HG03342 (cell line): ENCODE results near the gene METTL2B.

Experiments
- ATAC-seq: cut with Tn5 transposase; IDR thresholded peaks from one replicate; pipeline ENCODE4 v1.9.1; 2021; ENCODE audit warnings: mild to moderate bottlenecking, moderate library complexity; ENCODE audit not compliant: unreplicated experiment

METTL2B gene, protein sequence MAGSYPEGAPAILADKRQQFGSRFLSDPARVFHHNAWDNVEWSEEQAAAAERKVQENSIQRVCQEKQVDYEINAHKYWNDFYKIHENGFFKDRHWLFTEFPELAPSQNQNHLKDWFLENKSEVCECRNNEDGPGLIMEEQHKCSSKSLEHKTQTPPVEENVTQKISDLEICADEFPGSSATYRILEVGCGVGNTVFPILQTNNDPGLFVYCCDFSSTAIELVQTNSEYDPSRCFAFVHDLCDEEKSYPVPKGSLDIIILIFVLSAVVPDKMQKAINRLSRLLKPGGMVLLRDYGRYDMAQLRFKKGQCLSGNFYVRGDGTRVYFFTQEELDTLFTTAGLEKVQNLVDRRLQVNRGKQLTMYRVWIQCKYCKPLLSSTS

DNA sequence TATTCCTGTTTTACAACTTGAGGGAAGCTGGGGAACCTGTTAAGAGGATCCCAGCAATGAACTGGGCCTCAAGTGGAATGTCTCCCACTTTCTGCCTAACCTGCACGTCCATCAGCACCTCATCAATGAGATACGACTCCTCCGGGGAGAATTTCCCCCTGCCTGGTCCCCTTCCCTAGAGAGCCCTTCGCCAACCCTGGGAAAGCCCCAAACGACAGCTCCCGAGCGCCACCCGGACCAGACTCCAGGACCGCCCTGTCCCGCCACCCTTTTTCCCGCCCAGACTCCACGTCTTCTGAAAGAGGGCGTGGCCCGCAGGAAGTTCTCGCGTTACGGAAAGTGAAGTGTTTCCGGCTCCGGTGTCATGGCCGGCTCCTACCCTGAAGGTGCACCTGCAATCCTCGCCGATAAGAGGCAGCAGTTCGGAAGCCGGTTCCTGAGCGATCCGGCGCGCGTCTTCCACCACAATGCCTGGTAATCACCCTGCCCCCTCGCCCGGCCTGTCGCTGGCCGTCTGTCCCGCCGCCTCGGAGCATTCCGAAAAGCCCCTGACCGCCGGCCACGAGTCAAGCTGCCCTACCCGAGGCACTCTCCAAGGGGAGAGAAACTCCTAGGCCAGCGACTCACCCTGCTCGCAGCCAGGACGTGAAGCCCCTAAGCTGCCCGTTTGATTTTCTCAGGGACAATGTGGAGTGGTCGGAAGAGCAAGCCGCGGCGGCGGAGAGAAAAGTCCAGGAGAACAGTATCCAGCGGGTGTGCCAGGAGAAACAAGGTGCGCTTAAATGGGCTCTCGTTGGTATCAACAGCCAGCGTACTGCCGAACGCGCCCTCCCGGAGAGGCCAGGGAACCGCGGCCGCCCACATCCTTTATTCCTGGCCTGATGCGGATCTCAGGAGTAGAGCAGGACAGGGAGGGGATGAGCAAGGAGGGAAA, at the start of gene METTL2B:
METTL2B (plus strand) TSS at position 347 of the 934 bp plus-strand sequence; CDS start at position 365, 18 bp downstream.
- peak; percentile 95 for ATAC-seq

DNA sequence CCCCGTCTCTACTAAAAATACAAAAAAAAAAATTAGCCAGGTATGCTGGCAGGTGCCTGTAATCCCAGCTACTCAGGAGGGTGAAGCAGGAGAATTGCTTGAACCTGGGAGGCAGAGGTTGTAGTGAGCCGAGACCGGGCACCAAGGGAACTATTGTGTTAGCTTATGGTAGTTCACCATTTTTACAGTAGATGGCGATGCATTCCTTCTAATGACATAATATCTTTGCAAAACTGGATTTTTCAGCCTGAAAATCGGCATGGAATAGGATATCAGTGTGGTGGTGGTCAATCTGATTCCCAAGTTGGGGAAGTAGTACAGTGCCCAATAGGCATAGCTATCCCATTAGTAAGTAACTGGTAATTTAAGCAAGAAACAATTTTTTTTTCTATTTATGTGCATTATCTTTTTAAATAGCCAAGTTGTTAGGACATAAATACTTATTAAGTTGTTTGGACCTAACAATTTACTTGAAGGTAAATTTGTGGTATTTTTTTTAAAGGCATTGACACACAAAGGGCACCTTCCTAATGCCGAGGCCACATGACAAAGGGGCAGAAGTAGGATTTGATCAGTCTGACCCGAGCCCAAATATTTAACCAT, 49.2 kb upstream of the METTL2B start:
- ATAC-seq = no peak

DNA sequence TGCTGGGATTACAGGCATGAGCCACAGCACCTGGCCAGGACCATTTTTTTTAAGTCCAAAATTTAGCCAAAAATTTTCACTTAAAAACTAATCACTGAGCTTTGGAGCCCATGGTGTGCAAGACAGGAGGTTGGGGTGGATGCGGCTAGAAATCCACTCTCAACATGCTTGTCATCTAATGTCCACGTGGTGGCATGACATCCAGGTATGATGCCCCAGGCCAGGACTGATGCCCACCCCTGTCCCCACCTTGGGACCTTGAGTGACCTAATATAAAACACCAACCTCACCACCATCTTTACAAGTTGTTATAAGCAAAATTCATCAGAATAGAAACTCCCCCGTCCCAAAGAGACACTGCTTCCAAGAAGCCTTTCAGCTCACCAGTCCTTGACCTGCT, 46.3 kb upstream of the METTL2B start:
- no peak for ATAC-seq

DNA sequence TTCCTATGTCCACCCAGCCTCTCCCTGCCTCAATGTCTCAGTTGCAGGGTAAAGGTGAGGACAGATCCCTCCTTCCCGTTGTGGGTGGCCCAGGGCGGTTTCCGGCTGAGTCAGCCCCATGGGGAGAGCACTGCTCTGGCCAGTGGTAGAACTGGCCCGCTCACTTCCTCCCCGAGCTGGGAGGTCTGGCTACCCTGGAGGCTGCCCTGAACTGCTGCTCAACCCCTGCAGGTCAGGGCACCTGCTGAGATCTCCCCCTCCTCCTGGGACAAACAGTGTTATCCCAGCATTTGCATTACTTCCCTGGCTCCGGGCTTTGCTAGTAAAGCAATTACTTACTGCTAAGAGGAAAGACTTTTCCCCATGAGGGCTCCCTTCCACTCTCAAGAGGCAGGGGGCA, 45.3 kb upstream of the METTL2B start:
- ATAC-seq = no peak

DNA sequence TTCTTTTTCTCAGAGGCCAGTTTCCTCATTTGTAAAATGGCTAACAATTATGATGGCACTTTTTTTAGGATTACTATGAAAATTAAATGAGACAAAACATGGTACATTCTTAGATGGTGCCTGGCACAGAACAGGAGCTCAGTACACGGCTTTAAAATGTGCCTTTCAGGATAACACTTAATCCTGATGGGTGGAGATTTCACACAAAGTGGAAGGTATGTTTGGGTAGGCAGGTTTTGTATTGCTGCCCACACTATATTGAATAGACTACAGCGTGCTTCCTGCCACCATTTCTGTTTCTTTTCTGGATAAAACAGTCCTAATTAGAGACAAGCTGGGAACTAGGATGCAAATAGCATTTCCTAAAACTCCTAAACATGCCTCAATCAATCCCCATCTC, 44.8 kb upstream of the METTL2B start:
- ATAC-seq = no peak

DNA sequence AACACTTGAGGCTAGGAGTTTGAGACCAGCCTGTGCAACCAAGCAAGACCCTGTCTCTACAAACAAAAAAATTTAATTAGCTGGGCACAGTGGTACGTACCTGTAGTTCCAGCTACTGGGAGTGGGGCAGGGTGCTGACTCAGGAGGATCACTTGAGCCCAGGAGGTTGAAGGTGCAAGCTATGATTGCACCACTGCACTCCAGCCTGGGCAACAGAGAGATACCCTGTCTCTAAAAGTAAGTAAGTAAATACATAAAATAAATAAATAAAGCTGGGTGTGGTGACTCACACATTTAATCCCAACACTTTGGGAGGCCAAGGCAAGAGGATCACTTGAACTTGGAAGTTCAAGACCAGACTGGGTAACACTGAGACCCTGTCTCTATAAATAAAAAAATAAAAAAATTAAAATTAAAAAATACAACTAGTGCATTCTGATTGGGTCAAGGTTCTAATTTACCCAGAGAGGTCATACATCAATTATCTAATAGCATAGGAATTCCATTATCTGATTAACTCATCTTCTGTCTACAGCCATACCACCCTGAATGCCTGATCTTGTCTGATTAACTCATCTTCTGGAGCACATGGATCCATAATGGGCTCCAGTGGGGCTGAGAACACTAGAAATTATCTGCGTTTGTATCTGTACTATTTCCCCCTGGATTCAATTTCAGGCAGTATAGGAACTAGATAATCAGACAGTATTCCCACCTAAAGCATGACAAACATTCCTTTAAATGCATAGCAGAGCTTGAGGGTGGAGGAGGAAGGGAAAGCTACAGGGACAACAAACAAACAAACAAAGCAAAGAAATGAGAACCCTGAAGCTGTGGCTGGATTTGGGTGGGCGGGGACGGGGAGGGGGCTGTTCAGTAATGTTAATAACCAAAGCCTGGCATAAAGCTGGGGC, 41.9 kb upstream of the METTL2B start:
- no peak for ATAC-seq

DNA sequence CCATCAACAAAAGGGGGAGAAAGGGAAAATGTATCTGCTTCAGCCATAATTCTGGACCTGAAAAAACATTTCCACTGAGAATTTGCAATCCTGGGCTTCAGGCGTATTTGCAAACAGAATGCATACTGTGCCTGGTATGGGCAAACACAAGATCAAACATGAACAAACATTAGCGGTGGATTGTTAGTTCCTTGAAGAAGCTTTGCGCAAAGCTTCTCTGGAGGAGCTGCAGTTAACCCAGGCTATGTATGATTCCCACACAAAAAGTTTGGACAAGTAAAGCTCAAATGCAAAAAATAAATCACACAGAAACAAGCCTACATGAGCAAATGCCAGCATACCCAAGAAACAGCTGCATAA, 41.2 kb upstream of the METTL2B start:
- no peak for ATAC-seq

DNA sequence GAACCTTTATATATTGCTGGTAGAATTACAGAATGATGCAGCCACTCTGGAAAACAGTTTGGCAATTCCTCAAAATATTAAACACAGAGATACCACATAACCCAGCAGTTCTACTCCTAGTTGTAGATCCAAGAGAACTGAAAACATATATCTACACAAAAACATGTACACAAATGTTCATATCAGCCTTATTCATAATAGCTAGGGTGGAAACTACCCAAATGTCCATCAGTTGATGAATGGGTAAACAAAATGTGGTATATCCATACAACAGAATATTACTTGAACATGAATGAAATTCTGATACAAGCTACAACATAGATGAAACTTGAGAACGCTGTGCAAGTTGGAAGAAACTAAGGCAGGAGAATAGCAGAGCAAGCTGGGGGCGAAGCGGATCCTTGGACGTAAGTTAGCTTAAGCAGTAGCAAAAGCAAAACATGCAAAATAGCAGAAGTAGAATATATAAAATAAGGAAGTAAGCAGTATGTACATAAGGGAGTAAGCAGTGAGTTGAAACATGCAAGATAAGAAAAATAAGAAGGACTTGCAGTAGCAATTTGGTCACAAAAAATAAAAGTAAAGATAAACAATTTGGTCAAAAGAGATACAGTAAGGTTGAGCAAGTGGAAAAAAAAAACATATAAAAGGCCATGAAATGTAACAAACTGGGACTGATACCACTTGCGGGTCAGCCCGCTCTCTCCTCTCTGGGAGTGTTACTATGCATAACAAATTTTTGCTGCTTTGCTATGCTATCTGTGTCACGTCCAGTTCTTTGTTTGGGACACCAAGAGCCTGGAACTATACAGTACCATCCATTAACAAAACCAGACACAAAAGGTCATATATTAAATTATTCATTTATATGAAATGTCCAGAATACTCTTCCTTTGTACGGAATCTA, 38.9 kb upstream of the METTL2B start:
- ATAC-seq = peak; percentile 72

DNA sequence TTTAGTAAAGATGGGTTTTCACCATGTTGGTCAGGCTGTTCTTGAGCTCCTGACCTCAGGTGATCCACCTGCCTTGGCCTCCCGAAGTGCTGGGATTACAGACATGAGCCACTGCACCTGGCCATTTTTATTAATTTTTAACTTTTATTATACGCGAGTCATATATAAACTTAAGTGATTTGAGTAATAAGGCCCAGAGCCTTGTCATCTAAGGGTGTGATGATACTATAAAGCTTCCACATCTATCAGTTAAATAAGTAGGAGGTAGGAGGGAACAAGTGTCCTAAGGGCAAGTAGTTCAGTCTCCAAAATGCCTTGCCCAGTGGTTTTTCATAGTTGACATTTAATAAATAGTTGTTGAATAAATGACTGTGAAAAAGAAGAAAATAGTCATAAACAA, 34.2 kb upstream of the METTL2B start:
- no peak for ATAC-seq

DNA sequence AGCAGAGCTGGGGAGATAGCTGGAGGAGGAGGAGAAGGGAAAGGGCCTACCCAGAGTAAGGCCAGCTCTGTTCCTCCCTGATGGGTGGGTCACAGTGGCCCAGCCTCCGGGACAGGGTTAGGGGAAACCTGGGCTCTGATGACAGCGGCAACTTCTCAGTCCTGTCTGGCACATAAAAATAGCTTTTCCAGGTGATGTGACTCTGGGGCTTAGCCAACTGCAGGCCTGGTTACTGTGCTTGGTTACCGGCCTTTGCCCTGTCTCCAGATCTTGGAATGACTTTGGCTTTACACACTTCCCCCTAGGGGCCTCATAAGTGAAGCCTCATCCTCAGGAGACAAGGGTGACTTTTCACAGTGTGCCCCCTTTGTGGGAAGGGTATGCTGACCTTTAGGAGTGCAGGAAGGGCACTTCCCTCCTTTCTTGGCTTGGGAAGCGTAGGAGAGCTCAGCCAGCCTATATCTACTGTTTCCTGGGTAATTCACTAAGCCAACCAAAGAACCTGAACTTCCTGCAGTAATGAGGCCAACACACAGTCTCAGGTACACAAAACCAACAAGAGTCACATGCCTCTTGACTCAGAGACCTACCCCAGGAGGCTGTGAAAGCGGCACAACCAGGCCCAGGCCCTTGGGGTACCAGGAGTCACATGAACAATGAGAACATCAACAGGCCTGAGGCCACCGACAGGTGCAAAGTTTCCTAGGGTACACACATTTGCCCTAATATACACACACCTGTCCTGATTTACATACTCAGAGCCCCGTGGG, 32.5 kb upstream of the METTL2B start:
- no peak for ATAC-seq

DNA sequence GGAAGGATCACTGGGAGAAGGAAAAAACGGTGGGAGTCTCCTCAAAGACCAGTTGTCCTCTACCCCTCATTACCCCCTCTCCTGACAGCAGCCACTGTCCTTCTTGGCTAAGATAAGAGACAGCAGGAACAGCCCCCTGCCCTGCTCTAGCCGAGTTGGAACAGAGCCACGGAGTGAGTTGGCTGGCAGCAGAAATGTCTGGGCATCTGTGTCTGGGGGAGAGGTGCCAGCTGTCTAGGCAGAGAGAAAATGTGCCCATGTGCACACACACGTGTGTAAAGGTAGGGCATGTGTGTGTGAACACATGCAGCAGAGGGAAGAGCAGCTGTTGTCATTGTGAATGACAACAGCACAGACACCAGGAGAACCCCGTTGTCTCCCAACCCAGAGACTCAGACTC, 30.2 kb upstream of the METTL2B start:
- ATAC-seq = no peak

DNA sequence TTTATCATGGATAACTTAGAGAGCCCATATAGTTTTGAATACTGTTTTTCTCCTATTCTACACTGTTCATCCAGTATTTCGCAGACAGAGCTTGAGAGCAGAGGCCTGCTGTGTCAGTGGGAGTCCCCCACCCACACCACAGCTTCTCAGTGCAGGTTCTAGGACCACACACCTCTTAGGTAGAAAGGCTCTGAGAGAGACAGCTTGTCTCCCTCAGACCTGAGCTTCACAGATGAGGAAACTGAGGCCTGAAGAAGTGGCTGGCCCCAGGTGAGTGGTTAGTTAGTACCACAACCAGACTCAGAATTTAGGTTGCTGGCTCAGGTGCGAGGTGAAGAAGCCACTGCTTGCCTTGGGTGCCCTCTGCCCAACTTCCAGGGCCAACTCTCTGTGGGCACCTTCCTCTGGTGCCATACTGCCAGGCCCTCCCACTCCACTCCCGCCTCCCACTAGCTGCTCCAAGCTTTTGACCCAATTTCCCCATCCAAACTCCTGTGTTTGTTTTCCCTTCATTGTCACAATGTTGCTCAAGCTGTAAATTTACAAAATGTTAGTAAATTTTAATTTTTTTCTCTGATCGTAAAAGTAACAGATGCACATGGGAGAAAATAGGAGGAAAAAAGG, 28.5 kb upstream of the METTL2B start:
- ATAC-seq = no peak

DNA sequence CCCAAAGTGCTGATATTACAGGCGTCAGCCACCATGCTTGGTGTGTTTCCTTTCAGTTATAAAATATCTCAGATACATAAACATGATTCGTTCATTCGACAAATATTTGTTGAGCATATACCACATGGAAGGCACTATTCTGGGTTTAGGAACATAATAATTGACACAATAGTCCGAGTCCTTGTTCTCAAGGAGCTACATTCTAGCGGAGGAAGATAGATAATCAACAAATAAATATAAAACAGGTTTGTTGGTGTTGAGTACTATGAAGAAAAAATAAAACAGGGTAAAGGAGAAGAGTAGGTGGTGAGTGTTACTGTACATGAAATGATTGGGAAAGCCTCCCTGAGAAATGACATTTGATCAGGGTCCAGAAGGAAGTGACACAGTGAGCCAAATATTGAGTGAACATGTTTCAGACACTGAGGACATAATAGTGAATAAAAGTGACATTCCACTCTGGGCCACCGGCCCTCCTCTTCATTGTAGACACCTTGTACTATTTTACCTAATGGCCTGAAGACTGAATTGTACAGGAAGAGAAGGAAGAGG, 27.7 kb upstream of the METTL2B start:
- no peak for ATAC-seq

DNA sequence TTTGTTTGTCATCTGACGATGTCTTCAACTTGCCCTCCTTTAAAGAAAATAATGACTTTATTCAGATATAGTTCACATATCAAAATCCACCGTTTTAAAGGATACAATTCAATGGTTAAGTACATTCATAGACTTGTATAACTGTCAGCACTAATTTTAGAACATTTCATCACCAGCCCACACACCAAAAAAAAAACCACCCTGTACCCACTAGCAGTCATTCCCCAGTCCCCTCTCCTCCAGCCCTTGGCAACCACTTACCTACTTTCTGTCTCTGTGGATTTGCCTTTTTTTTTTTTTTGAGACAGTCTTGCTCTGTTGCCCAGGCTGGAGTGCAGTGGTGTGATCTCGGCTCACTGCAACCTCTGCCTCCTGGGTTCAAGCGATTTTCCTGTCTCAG, 26.1 kb upstream of the METTL2B start:
- ATAC-seq = no peak

DNA sequence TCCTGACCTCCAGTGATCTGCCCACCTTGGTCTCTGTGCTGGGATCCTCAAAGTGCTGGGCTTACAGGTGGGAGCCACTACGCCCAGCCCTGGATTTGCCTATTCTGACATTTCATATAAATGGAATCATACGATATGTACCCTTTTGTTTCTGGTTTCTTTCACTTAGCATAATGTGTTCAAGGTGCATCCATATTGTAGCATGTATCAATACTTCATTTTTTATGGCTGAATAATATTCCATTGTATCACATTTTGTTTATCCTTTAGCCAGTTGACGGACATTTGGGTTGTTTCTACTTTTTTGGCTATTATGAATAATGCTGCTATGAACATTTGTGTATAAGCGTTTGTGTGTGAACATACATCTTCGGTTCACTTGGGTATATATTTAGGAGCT, 25.6 kb upstream of the METTL2B start:
- ATAC-seq = no peak

DNA sequence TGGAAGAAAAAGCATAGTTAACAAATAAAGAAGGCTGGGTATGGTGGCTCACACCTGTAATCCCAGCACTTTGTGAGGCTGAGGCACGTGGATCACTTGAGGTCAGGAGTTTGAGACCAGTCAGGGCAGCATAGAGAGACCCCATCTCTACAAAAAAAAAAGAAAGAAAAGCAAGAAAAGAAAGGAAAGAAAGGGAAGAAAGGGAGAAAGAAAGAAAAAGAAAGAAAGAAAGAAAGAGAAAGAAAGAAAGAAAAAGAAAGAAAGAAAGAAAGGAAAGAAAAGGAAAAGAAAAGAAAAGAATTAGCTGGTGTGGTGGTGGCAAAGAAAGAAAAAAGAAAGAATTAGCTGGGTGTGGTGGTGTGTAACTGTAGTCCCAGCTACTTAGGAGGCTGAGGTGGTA, 24.0 kb upstream of the METTL2B start:
- no peak for ATAC-seq

DNA sequence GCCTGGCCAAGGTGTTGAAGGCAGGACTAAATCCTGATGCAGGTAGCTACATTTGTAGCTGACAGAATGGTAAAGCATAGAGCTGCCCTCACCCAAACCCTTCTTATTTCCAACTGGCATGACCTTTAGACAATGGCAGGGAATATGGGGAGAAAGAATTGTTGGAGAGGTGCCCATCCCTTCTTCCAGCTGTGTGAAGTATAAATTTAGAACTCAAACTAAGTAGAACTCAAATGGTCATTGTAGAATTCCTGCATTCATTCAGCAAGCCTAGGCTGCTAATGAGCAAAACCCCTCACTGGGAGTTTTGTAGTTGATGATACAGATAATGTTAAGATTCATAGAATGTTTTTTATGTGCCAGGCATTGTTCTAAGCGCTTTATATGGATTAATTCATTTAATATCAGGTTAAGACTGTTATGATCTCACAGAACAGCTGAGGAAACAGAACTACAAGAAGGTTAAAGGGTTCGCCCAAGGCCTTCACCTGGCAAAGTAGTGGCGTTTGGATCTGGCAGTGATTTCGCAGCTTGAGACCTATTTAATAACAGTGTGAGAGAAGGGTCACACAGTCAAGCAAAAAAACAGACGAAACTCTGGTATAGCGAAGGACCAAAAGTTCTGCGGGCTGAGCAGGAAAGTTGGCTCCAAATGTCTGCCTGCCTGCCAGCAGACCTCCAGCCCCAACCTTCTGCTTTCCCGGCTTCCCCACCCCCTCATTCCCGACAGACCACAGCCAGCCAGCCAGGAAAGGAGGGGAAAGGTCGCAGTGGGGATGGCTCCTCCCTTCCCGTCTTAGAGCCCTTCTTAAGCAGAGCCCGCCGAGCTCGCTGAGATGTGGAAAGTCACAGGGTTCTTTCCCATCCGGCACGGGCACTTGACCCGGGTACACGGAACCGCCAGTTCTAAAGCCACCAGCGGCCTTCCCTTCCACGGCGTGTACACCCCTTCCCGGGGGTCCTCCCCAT, 22.4 kb upstream of the METTL2B start:
- ATAC-seq = no peak
